H9 (cell line): ENCODE data around the gene ARHGAP26. TPM values are rescaled to one million over a fixed set of nuclear protein-coding genes. Genes with fewer than 3 reads are reported as not detected.

ENCODE experiments used
- DNase-seq: peaks from one replicate; pipeline ENCODE4 v3.0.0-alpha.2; 2017
- H2AFZ ChIP-seq: one replicate; pipeline ENCODE4 v1.6.1; 2013; ENCODE audit warnings: mild to moderate bottlenecking, low read length, control low read depth, moderate library complexity
- H2AK5ac ChIP-seq: 2 replicates; pipeline ENCODE4 v1.6.1; 2013; ENCODE audit warnings: low read length, control low read depth, mixed read lengths; ENCODE audit not compliant: insufficient read length
- H2BK120ac ChIP-seq: one replicate; pipeline ENCODE4 v1.6.1; 2013; ENCODE audit warnings: low read depth, mild to moderate bottlenecking, low read length, control low read depth, inconsistent platforms; ENCODE audit not compliant: poor library complexity, severe bottlenecking
- H2BK12ac ChIP-seq: 2 replicates; pipeline ENCODE4 v1.6.1; 2013; ENCODE audit warnings: low read length, control low read depth, mixed read lengths, low read depth; ENCODE audit not compliant: insufficient read length
- H2BK15ac ChIP-seq: 2 replicates; pipeline ENCODE4 v1.6.1; 2013; ENCODE audit warnings: low read depth, low read length, control low read depth
- H2BK20ac ChIP-seq: one replicate; pipeline ENCODE4 v1.6.1; 2013; ENCODE audit warnings: low read depth, mild to moderate bottlenecking, low read length, control low read depth, inconsistent platforms; ENCODE audit not compliant: poor library complexity, severe bottlenecking
- H2BK5ac ChIP-seq: 2 replicates; pipeline ENCODE4 v1.6.1; 2013; ENCODE audit warnings: low read length, control low read depth, mixed read lengths; ENCODE audit not compliant: insufficient read length
- H3K14ac ChIP-seq: 2 replicates; pipeline ENCODE4 v1.6.1; 2013; ENCODE audit warnings: low read length, control low read depth; ENCODE audit not compliant: insufficient read depth
- H3K18ac ChIP-seq: 2 replicates; pipeline ENCODE4 v1.6.1; 2013; ENCODE audit warnings: low read depth, mild to moderate bottlenecking, mixed read lengths, low read length, control low read depth; ENCODE audit not compliant: insufficient read length
- H3K23ac ChIP-seq: 2 replicates; pipeline ENCODE4 v1.6.1; 2013; ENCODE audit warnings: low read length, control low read depth, mixed read lengths, low read depth; ENCODE audit not compliant: insufficient read length
- H3K23me2 ChIP-seq: 2 replicates; pipeline ENCODE4 v1.6.1; 2013; ENCODE audit warnings: low read depth, mild to moderate bottlenecking, mixed read lengths, low read length, control low read depth; ENCODE audit not compliant: insufficient read length, poor library complexity, severe bottlenecking
- H3K27ac ChIP-seq: 2 replicates; pipeline ENCODE4 v1.5.1; 2013; ENCODE audit warnings: low read length, control low read depth, mixed read lengths, low read depth; ENCODE audit not compliant: insufficient read length
- H3K27me3 ChIP-seq: 2 replicates; pipeline ENCODE4 v1.6.1; 2013; ENCODE audit warnings: low read length, control low read depth, inconsistent platforms; ENCODE audit not compliant: insufficient read depth
- H3K4ac ChIP-seq: 2 replicates; pipeline ENCODE4 v1.6.1; 2013; ENCODE audit warnings: low read depth, mild to moderate bottlenecking, control low read depth, inconsistent platforms, low read length, moderate library complexity
- H3K4me1 ChIP-seq: 2 replicates; pipeline ENCODE4 v1.6.1; 2013; ENCODE audit warnings: low read length, control low read depth, inconsistent platforms; ENCODE audit not compliant: insufficient read depth
- H3K4me2 ChIP-seq: 2 replicates; pipeline ENCODE4 v1.6.1; 2013; ENCODE audit warnings: low read length, control low read depth, mixed read lengths; ENCODE audit not compliant: insufficient read length, insufficient read depth
- H3K56ac ChIP-seq: 2 replicates; pipeline ENCODE4 v1.6.1; 2013; ENCODE audit warnings: low read depth, mild to moderate bottlenecking, mixed read lengths, low read length, control low read depth; ENCODE audit not compliant: insufficient read length
- H3K79me1 ChIP-seq: 2 replicates; pipeline ENCODE4 v1.6.1; 2013; ENCODE audit warnings: low read depth, mild to moderate bottlenecking, moderate library complexity, low read length, control low read depth, inconsistent platforms; ENCODE audit not compliant: insufficient read depth, poor library complexity, severe bottlenecking
- H3K79me2 ChIP-seq: 2 replicates; pipeline ENCODE4 v1.6.1; 2013; ENCODE audit warnings: low read length, control low read depth, inconsistent platforms; ENCODE audit not compliant: insufficient read depth
- H3K9ac ChIP-seq: 2 replicates; pipeline ENCODE4 v1.6.1; 2013; ENCODE audit warnings: low read length, control low read depth, mixed read lengths; ENCODE audit not compliant: insufficient read length; ENCODE audit errors: extremely low read depth
- H3K9me3 ChIP-seq: one replicate; pipeline ENCODE4 v1.6.1; 2013; ENCODE audit warnings: low read depth, low read length, inconsistent platforms; ENCODE audit not compliant: control insufficient read depth
- H3T11ph ChIP-seq: one replicate; pipeline ENCODE4 v1.6.1; 2013; ENCODE audit warnings: mild to moderate bottlenecking, low read length, control low read depth, inconsistent platforms
- H4K20me1 ChIP-seq: one replicate; pipeline ENCODE4 v1.6.1; 2013; ENCODE audit not compliant: control insufficient read depth, insufficient read length, insufficient read depth
- H4K5ac ChIP-seq: 2 replicates; pipeline ENCODE4 v1.6.1; 2013; ENCODE audit warnings: low read depth, mild to moderate bottlenecking, mixed read lengths, low read length, control low read depth; ENCODE audit not compliant: insufficient read length
- H4K8ac ChIP-seq: replicated peaks from 2 replicates; pipeline ENCODE4 v1.6.1; 2013; ENCODE audit warnings: low read length, control low read depth, mixed read lengths, low read depth; ENCODE audit not compliant: insufficient read length
- H4K91ac ChIP-seq: 2 replicates; pipeline ENCODE4 v1.6.1; 2013; ENCODE audit warnings: low read depth, mild to moderate bottlenecking, moderate library complexity, mixed read lengths, low read length, control low read depth; ENCODE audit not compliant: insufficient read length
- H3K27ac Mint-ChIP-seq, 3 experiments: 2 replicates in 2 of 3; 3 replicates in 1 of 3; pipeline ENCODE4 v1.8.0; 2020 to 2021; ENCODE audit warnings: mixed read lengths in 3 of 3, mild to moderate bottlenecking in 1 of 3, moderate library complexity in 1 of 3
- H3K27me3 Mint-ChIP-seq: 2 replicates; pipeline ENCODE4 v1.8.0; 2021; ENCODE audit warnings: low read depth, mild to moderate bottlenecking, moderate library complexity, mixed read lengths
- H3K36me3 Mint-ChIP-seq, 3 experiments: 2 replicates in 2 of 3; 3 replicates in 1 of 3; pipeline ENCODE4 v1.8.0; 2020 to 2021; ENCODE audit warnings: low read depth in 3 of 3, mixed read lengths in 3 of 3; ENCODE audit not compliant: insufficient read depth in 1 of 3
- H3K4me1 Mint-ChIP-seq, 2 experiments: 2 replicates each; pipeline ENCODE4 v1.8.0; 2020; ENCODE audit warnings: mixed read lengths in 2 of 2
- H3K4me3 Mint-ChIP-seq, 2 experiments: 2 replicates in 1 of 2; 3 replicates in 1 of 2; pipeline ENCODE4 v1.8.0; 2020 to 2021; ENCODE audit warnings: mild to moderate bottlenecking in 2 of 2, mixed read lengths in 2 of 2, moderate library complexity in 1 of 2
- H3K9me3 Mint-ChIP-seq, 2 experiments: 2 replicates in 1 of 2; 3 replicates in 1 of 2; pipeline ENCODE4 v1.8.0; 2020; ENCODE audit warnings: mild to moderate bottlenecking in 2 of 2, mixed read lengths in 2 of 2, moderate library complexity in 1 of 2
- WGBS: extraction: QIAGEN DNeasy Blood & Tissue Kit; methylation state at CpG from one replicate; pipeline ENCODE4 v1.1.7; 2013; ENCODE audit warnings: missing lambda C conversion rate, low lambda C conversion rate, mixed read lengths; ENCODE audit not compliant: insufficient read length; ENCODE audit errors: extremely low coverage; 5-methylcytosine and 5-hydroxymethylcytosine counted together
- total RNA-seq: library from RNA; stranded (reverse); gene quantifications from 2 replicates; pipeline ENCODE4 v1.2.1, GENCODE V29; 2021
- TF ChIP-seq, protein P1 (sequence below): fragments of 200-600 bp; sonication (generic); conservative IDR thresholded peaks from 3 replicates; pipeline ENCODE4 v1.8.0; 2021; ENCODE audit warnings: antibody characterized with exemption, mild to moderate bottlenecking

Gene ARHGAP26
- total RNA-seq, 1 experiment from 2014 or later = 13.8 TPM

DNA sequence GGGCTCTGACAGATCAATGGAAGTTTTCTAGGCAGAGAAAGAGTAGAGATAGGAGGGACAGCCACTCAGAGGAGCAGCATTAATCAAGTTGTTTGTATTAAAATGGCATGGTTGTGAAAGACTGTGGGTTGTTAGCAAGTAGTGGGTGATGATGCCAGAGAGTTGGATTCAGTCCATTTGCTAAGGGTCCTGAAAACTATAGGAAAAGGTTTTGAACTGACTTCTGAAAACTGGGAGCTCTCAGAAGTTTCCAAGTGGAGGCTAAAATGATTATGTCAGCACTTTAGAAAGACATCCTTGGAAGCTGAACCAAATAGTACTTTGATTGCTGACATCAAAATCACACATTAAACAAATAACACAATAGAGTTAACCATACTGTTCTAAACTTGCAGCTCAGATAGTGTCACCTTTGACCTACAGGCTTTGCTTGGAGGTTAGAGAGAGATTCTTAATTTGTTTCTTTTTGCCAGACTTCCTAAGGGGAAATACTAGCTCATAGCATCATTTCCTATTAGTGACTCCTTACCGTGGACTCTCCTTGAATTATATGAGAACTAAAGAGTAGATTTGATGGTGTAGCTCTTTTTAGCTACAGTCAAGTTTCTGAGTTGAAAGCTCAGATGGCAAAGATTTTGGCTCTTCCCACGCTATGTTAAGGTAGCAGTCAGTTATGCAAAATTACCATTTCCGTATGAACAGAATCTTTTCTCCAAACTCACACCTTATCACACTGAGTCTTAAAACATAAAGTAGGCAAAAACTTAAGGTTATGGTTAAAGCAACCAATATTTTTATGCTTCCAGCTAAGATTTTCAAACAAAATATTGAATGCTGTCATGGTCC, 356.2 kb downstream of the ARHGAP26 start:
- H3K4ac ChIP-seq = no peak overlapping the region
- Mint-ChIP-seq H3K4me3 (no peak overlapping the region), H3K9me3 (peaks cover 0 to 6% of the 10 kb centered on the region in 2 experiments; a peak in 1 of 5 replicates)

More for the DNA sequence above, 356.2 kb downstream of the ARHGAP26 start:
- H3K79me2 ChIP-seq = no peaks in the 10 kb centered on the region
- no peak overlapping the region for H4K91ac ChIP-seq
- H3K23me2 ChIP-seq = no peaks in the 10 kb centered on the region
- no peaks in the 10 kb centered on the region for H3K9me3 ChIP-seq
- no peaks in the 10 kb centered on the region for H3K4me1 ChIP-seq
- no peak overlapping the region for H3K14ac ChIP-seq
- no peaks in the 10 kb centered on the region for H3K27me3 Mint-ChIP-seq
- H3K4me1 Mint-ChIP-seq = peaks cover 25 to 30% of the 10 kb centered on the region in 2 experiments
- no peak overlapping the region for H2BK5ac ChIP-seq
- H3K56ac ChIP-seq = no peak overlapping the region
- no peaks in the 10 kb centered on the region for H4K20me1 ChIP-seq
- DNase-seq = no peak
- H3K4me2 ChIP-seq = no peak overlapping the region
- H2BK120ac ChIP-seq = no peak overlapping the region
- no peak overlapping the region for H3T11ph ChIP-seq
- no peaks in the 10 kb centered on the region for H3K79me1 ChIP-seq
- H2BK12ac ChIP-seq = no peak overlapping the region
- no peak overlapping the region; a peak in 1 of 7 replicates for H3K27ac Mint-ChIP-seq
- no peak overlapping the region for H4K8ac ChIP-seq
- H3K9ac ChIP-seq = no peak overlapping the region
- H3K18ac ChIP-seq = no peak overlapping the region
- no peak overlapping the region for H2AK5ac ChIP-seq
- no peak overlapping the region for H3K27ac ChIP-seq
- H2BK20ac ChIP-seq = no peak overlapping the region
- H4K5ac ChIP-seq = no peak overlapping the region
- H2AFZ ChIP-seq = no peak overlapping the region
- H3K27me3 ChIP-seq = no peaks in the 10 kb centered on the region
- no peak overlapping the region for H2BK15ac ChIP-seq
- H3K36me3 Mint-ChIP-seq = peaks cover 8 to 10% (median 8%) of the 10 kb centered on the region in 3 experiments
- TF ChIP-seq, protein P1, sequence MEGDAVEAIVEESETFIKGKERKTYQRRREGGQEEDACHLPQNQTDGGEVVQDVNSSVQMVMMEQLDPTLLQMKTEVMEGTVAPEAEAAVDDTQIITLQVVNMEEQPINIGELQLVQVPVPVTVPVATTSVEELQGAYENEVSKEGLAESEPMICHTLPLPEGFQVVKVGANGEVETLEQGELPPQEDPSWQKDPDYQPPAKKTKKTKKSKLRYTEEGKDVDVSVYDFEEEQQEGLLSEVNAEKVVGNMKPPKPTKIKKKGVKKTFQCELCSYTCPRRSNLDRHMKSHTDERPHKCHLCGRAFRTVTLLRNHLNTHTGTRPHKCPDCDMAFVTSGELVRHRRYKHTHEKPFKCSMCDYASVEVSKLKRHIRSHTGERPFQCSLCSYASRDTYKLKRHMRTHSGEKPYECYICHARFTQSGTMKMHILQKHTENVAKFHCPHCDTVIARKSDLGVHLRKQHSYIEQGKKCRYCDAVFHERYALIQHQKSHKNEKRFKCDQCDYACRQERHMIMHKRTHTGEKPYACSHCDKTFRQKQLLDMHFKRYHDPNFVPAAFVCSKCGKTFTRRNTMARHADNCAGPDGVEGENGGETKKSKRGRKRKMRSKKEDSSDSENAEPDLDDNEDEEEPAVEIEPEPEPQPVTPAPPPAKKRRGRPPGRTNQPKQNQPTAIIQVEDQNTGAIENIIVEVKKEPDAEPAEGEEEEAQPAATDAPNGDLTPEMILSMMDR = no peak
- H3K23ac ChIP-seq = no peak overlapping the region
- WGBS = no CpG with 5 or more reads among the region's 3 CpGs
